Lung (tissue), 12 donors: ENCODE data around the gene CA10. TPM values are rescaled to one million over a fixed set of nuclear protein-coding genes. Genes with fewer than 3 reads are reported as not detected.
A peak's percentile ranks its signal among the peaks of the same experiment; 100 is the strongest.

Experiments used
- ATAC-seq: fragments of 200-7000 bp; cut with Tn5 transposase; one replicate; pipeline ENCODE4 v1.9.1; 2020; ENCODE audit warnings: moderate number of reproducible peaks; ENCODE audit not compliant: insufficient read depth, low FRiP score
- DNase-seq, 3 donors: peaks; one replicate each; pipeline ENCODE4 v3.0.0-alpha.2; 2013 to 2017
- H3K27ac ChIP-seq, 2 donors: one replicate each; pipeline ENCODE4 v1.5.1; 2013; ENCODE audit warnings: mild to moderate bottlenecking in 2 of 2, moderate library complexity in 2 of 2, control low read depth in 1 of 2, inconsistent platforms in 1 of 2, low read depth in 1 of 2, low read length in 1 of 2
- H3K27me3 ChIP-seq, 3 donors: one replicate each; pipeline ENCODE4 v1.5.1; 2013; ENCODE audit warnings: low read length in 2 of 3; ENCODE audit not compliant: control insufficient read depth in 3 of 3, insufficient read depth in 3 of 3
- H3K36me3 ChIP-seq, 4 donors: one replicate each; pipeline ENCODE4 v1.5.1; 2013; ENCODE audit warnings: low read length in 4 of 4, mild to moderate bottlenecking in 1 of 4, moderate library complexity in 1 of 4; ENCODE audit not compliant: control insufficient read depth in 4 of 4, insufficient read depth in 4 of 4
- H3K4me1 ChIP-seq, 5 donors: one replicate each; pipeline ENCODE4 v1.5.1; 2013; ENCODE audit warnings: low read length in 5 of 5, mild to moderate bottlenecking in 2 of 5, moderate library complexity in 1 of 5; ENCODE audit not compliant: control insufficient read depth in 5 of 5, insufficient read depth in 5 of 5
- H3K4me3 ChIP-seq: one replicate; pipeline ENCODE4 v1.5.1; 2013; ENCODE audit warnings: mild to moderate bottlenecking, control low read depth, moderate library complexity
- H3K9ac ChIP-seq, 2 donors: one replicate each; pipeline ENCODE4 v1.5.1; 2013; ENCODE audit warnings: low read length in 2 of 2, control low read depth in 1 of 2; ENCODE audit not compliant: insufficient read depth in 1 of 2
- H3K9me3 ChIP-seq, 4 donors: one replicate each; pipeline ENCODE4 v1.5.1; 2013; ENCODE audit warnings: low read length in 3 of 4, mild to moderate bottlenecking in 1 of 4, moderate library complexity in 1 of 4; ENCODE audit not compliant: control insufficient read depth in 4 of 4, insufficient read depth in 3 of 4
- CTCF ChIP-seq: IDR thresholded peaks from 2 replicates; pipeline ENCODE4 v1.5.1; 2012; ENCODE audit warnings: mild to moderate bottlenecking; ENCODE audit errors: control extremely low read depth, extremely low read depth
- WGBS, 2 donors: extraction: QIAGEN DNeasy Blood & Tissue Kit; methylation state at CpG; one replicate each; pipeline ENCODE4 v1.1.7; 2013; 5-methylcytosine and 5-hydroxymethylcytosine counted together
- polyA plus RNA-seq, 2 donors: library from polyadenylated mRNA; stranded (reverse); fragments of 200-250 nt; gene quantifications; one replicate each; pipeline ENCODE4 v1.2.1, GENCODE V29; 2013
- total RNA-seq, 2 donors: library from RNA; depleted of rRNA in 1 of 2; stranded (reverse); fragments of >200 nt in 1 of 2; gene quantifications; one replicate each; pipeline ENCODE4 v1.2.1, GENCODE V29; 2014 to 2021
- donor health status: control.
- donor health status: control.
- donor health status: Bipolar disorder and iron deficiency.
- donor health status: healthy.
- donor health status: DM: yes; HTN: yes; CAD: no.

The CA10 gene
- total and polyA plus RNA-seq, 4 donors: 0.04 to 0.17 TPM; not detected in 2

DNA sequence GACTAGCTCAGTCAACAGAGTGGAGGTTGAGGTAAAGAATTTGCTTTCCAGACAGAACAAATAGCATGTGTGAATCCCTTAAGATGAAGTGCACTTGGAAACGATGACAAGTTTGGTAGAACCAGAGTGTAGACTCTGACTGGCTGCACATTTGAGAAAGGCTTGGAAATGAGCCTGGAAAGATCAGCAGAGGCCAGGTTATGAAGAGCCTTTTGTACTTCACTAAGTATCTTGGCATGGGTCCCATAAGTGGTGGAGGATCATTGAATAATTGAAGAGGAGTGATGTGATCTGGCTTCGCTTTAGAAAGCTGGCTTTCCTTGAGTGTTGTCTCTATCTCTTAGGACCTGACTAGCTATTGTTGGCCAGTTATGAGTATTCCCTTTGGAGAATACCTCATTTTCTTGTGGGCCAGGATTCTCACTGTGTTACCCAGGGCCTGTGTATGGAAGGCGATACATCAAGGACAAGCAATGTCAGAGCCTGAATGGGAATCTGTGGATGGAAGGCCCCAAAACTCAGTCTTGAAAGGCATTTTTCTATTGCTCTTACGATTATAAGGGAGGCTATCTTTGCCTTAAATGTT, 568.4 kb downstream of the CA10 start:
- peak in 2 of 3 donors; percentile 33 to 55 for DNase-seq
- H3K36me3 ChIP-seq: no peaks in the 10 kb centered on the region
- no peak overlapping the region for H3K9ac ChIP-seq
- no peak for TF ChIP-seq CTCF
- WGBS, 2 donors: 71 to 75% methylated on average over 4 of the region's 4 CpGs
- H3K4me1 ChIP-seq: peaks cover 0 to 6% (median 0%) of the 10 kb centered on the region in 5 donors
- H3K4me3 ChIP-seq: no peak overlapping the region
- no peak for ATAC-seq
- no peaks in the 10 kb centered on the region for H3K27me3 ChIP-seq
- peaks cover 0 to 12% (median 1%) of the 10 kb centered on the region in 4 donors for H3K9me3 ChIP-seq
- no peak overlapping the region for H3K27ac ChIP-seq

DNA sequence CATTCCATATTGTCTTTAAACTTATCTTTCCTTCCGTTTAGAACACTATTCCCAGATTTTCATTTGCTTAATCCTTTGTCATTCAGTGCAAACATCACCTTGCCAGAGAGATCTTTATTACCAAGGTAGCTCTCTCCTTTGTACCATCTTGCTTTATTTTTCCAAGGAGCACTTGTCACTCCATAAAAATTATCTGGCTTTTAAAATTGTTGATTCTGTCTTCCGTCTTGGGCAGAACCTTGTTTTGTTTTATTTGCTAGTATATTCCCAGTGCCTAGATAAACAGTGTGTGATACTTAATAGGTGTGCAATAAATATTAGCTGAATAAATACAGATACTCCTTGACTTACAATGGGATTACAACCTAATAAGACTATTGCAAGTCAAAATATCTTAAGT, 570.5 kb downstream of the CA10 start:
- peaks cover 0 to 6% (median 0%) of the 10 kb centered on the region in 5 donors for H3K4me1 ChIP-seq
- ATAC-seq: no peak
- H3K36me3 ChIP-seq: no peaks in the 10 kb centered on the region
- H3K27me3 ChIP-seq: no peaks in the 10 kb centered on the region
- H3K4me3 ChIP-seq: no peak overlapping the region
- no peak overlapping the region for H3K9ac ChIP-seq
- no peak overlapping the region for H3K27ac ChIP-seq
- WGBS, 2 donors: 74 to 79% methylated on average over 2 of the region's 2 CpGs
- DNase-seq: no peak
- TF ChIP-seq CTCF: no peak
- peaks cover 0 to 12% (median 1%) of the 10 kb centered on the region in 4 donors for H3K9me3 ChIP-seq

DNA sequence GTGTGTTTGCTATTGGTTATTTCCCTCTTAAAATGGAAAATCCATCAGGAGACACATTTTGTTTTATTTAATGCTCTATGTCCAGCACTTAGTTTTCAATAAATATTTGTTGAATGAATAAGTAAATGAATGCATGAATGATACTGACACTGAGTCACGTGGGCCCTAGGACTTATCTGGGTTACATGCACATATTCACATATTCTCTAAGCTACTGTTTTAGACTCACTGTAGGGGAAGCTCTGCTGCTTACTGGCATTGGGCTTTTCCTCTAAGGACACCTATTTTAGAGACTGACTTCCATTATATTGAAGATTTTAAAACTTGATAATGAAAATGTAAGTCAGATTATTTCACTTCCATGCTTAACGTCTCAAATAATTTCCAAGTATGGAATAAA, 571.0 kb downstream of the CA10 start:
- WGBS, 2 donors: 77 to 87% methylated on average over 2 of the region's 2 CpGs
- TF ChIP-seq CTCF: no peak
- Histone ChIP-seq H3K4me1 (peaks cover 0 to 6% (median 0%) of the 10 kb centered on the region in 5 donors), H3K27me3 (no peaks in the 10 kb centered on the region), H3K36me3 (no peaks in the 10 kb centered on the region), H3K4me3 (no peak overlapping the region), H3K9me3 (peaks cover 0 to 12% (median 1%) of the 10 kb centered on the region in 4 donors), H3K27ac (no peak overlapping the region), H3K9ac (no peak overlapping the region)
- ATAC-seq (no peak), DNase-seq (no peak)
